K562 (cell line): ENCODE data around the gene SV2A. TPM values are rescaled to one million over a fixed set of nuclear protein-coding genes. Genes with fewer than 3 reads are reported as not detected.

Experiments
- FOXJ2 ChIP-seq: fragments of 200-800 bp; sonication (Bioruptor generic); IDR thresholded peaks from 2 replicates; pipeline ENCODE4 v1.6.1; 2016; ENCODE audit warnings: missing genetic modification characterization, missing compliant biosample characterization
- HDAC6 ChIP-seq: IDR thresholded peaks from 2 replicates; pipeline ENCODE4 v1.6.1; 2012; ENCODE audit warnings: low read depth, mild to moderate bottlenecking, control low read depth, inconsistent platforms, low read length, moderate library complexity
- HINFP ChIP-seq: fragments of 450-650 bp; conservative IDR thresholded peaks from 2 replicates; pipeline ENCODE4 v1.6.1; 2016; ENCODE audit warnings: missing genetic modification characterization, low read depth, mild to moderate bottlenecking, control low read depth, missing compliant biosample characterization
- SNRNP70 ChIP-seq: fragments of 200-400 bp; formaldehyde crosslinking; optimal IDR thresholded peaks from 2 replicates; pipeline ENCODE3; 2017; ENCODE audit warnings: low read depth, low read length
- TEAD2 ChIP-seq: fragments of 450-650 bp; IDR thresholded peaks from 2 replicates; pipeline ENCODE4 v1.6.1; 2016; ENCODE audit warnings: missing genetic modification characterization, control low read depth, missing compliant biosample characterization
- ZNF165 ChIP-seq: fragments of 250-450 bp; sonication (Bioruptor Pico); IDR thresholded peaks from 2 replicates; pipeline ENCODE4 v1.4.0; 2020; ENCODE audit warnings: borderline replicate concordance
- ZNF695 ChIP-seq: fragments of 450-650 bp; formaldehyde crosslinking; IDR thresholded peaks from 2 replicates; pipeline ENCODE4 v1.4.0; 2020; ENCODE audit warnings: mild to moderate bottlenecking, moderate library complexity
- polyA plus RNA-seq, 8 experiments: library from polyadenylated mRNA; depleted of rRNA in 4 of 8; stranded (reverse) in 5 of 8; unstranded in 3 of 8; fragments of >200 nt; fragmentation: Nextera tagmentation in 2 of 8; fragmentation: Illumina TruSeq in 1 of 8; extraction: Ambion mirVana in 2 of 8; extraction: Trizol in 1 of 8; gene quantifications; 2 replicates each; pipeline versions ENCODE4 v1.2.1 to v1.2.3, GENCODE V29; 2011 to 2014; ENCODE audit warnings: inconsistent platforms in 1 of 8, missing spikeins in 1 of 8
- total RNA-seq, 7 experiments: library from RNA; depleted of rRNA in 6 of 7; stranded (reverse); fragments of >200 nt in 6 of 7; fragmentation: Illumina TruSeq in 2 of 7; extraction: Trizol in 2 of 7; gene quantifications; 2 replicates each; pipeline versions ENCODE4 v1.2.1 to v1.2.3, GENCODE V29; 2011 to 2021; ENCODE audit warnings: low replicate concordance in 1 of 7
- TF ChIP-seq, protein P1 (sequence below), 2 experiments: fragments of 450-650 bp; IDR thresholded peaks; 2 replicates each; pipeline ENCODE4 v1.6.1; 2016; ENCODE audit warnings: mild to moderate bottlenecking in 2 of 2, borderline replicate concordance in 1 of 2, low read depth in 1 of 2, moderate library complexity in 1 of 2
- TF ChIP-seq, protein P2 (sequence below): fragments of 450-650 bp; IDR thresholded peaks from 2 replicates; pipeline ENCODE4 v1.6.1; 2017; ENCODE audit warnings: antibody characterized with exemption, mild to moderate bottlenecking

SV2A gene
- total and polyA plus RNA-seq, 9 of the 15 experiments (the other 6 are each of a cell fraction or from before 2014, with no cell fraction given): 0.07 to 0.22 (median 0.11) TPM; not detected in 1

DNA sequence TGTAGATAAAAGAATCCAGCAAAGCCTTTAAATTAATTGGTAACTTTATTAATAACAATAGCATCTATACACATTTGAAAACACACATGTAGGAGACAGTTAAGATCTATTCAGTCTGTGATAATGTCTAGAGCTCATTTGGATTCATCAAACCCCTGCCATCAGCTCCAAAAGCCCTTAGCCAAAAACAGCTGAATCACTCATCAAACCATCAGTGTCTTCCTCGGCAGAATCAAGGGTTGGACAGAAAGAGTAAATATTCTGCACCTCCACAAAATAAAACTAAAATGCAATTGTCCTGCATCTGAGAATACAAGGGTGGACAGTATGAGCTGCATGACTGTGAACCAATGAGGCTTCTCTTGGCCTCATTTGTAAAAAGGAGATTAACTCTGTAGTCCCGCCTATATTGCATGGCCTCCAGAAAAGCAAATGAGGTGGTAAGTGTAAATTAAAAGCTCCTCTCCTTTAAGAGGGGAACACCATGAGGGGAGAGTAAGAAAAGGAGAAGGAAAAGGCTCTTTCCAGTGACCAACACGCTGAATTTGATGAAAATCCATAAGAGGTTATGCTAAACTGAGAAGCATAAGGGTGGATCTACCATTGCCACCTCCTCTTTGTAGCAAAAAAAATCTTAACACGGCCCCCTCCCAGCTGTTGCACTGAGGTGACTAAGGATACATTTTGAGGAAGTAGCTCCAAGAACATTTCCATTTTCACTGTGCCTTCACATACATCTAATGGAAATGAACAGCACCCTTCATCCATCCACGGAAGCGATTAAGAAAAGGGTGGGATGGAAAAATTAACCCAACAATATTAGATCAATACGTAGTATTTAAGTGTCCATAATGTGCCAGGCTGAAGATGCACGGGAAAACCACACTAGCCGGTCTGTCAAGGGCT, 33.0 kb downstream of the SV2A start (continued):
- TF ChIP-seq, protein P1, sequence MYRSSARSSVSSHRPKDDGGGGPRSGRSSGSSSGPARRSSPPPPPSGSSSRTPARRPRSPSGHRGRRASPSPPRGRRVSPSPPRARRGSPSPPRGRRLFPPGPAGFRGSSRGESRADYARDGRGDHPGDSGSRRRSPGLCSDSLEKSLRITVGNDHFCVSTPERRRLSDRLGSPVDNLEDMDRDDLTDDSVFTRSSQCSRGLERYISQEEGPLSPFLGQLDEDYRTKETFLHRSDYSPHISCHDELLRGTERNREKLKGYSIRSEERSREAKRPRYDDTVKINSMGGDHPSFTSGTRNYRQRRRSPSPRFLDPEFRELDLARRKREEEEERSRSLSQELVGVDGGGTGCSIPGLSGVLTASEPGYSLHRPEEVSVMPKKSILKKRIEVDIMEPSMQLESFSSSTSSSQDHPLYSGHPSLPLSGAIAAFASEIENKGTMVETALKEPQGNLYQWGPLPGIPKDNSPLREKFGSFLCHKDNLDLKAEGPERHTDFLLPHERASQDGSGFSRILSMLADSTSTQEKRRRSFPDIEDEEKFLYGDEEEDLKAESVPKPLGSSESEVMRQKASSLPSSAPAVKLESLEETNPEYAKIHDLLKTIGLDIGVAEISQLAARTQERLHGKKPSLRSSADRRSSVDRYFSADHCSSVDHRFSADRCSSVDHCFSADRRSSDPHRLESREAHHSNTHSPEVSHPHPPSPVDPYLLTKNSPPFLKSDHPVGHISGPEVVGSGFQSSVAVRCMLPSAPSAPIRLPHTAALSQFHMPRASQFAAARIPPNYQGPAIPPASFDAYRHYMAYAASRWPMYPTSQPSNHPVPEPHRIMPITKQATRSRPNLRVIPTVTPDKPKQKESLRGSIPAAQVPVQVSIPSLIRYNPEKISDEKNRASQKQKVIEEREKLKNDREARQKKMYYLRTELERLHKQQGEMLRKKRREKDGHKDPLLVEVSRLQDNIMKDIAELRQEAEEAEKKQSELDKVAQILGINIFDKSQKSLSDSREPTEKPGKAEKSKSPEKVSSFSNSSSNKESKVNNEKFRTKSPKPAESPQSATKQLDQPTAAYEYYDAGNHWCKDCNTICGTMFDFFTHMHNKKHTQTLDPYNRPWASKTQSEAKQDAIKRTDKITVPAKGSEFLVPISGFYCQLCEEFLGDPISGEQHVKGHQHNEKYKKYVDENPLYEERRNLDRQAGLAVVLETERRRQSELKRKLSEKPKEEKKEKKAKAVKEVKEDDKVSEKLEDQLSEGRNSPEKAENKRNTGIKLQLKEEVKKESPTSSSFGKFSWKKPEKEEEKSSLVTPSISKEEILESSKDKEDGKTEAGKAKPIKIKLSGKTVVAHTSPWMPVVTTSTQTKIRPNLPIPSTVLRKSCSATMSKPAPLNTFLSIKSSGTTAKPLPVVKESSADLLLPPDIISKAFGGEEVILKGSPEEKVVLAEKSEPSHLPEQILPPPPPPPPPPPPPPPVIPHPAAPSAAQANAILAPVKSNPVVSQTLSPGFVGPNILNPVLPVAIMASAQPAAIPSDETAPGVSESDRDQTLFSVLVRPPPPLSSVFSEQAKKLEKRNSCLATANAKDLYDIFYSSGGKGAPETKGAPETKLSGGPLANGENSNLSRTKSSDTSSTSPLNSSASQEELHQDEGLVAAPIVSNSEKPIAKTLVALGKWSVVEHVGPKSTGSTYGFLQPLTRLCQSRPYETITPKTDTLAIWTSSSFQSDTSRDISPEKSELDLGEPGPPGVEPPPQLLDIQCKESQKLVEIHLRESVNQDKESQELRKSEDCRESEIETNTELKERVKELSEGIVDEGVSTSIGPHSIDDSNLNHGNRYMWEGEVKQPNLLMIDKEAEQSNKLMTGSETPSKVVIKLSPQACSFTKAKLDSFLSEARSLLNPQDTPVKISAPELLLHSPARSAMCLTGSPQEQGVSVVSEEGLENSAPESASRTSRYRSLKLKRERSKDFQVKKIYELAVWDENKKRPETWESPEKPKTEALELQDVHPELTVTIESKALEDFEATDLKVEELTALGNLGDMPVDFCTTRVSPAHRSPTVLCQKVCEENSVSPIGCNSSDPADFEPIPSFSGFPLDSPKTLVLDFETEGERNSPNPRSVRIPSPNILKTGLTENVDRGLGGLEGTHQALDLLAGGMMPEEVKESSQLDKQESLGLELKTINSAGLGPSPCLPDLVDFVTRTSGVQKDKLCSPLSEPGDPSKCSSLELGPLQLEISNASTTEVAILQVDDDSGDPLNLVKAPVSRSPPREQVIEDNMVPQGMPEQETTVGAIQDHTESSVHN (IDR thresholded peaks at IDR 0.05; ENCODE audit: borderline replicate concordance in 1 of 2, low read depth in 1 of 2): 0 out of 4 replicates have a peak, but pooled peaks of 1 of the 2 experiments have one; percentile 64
- TF ChIP-seq FOXJ2 (no peak), ZNF695 (CRISPR knock-in tag) (no peak), HDAC6 (no peak), TEAD2 (no peak), SNRNP70 (no peak), ZNF165 (CRISPR knock-in tag) (no peak), HINFP (no peak)
- TF ChIP-seq, protein P2, sequence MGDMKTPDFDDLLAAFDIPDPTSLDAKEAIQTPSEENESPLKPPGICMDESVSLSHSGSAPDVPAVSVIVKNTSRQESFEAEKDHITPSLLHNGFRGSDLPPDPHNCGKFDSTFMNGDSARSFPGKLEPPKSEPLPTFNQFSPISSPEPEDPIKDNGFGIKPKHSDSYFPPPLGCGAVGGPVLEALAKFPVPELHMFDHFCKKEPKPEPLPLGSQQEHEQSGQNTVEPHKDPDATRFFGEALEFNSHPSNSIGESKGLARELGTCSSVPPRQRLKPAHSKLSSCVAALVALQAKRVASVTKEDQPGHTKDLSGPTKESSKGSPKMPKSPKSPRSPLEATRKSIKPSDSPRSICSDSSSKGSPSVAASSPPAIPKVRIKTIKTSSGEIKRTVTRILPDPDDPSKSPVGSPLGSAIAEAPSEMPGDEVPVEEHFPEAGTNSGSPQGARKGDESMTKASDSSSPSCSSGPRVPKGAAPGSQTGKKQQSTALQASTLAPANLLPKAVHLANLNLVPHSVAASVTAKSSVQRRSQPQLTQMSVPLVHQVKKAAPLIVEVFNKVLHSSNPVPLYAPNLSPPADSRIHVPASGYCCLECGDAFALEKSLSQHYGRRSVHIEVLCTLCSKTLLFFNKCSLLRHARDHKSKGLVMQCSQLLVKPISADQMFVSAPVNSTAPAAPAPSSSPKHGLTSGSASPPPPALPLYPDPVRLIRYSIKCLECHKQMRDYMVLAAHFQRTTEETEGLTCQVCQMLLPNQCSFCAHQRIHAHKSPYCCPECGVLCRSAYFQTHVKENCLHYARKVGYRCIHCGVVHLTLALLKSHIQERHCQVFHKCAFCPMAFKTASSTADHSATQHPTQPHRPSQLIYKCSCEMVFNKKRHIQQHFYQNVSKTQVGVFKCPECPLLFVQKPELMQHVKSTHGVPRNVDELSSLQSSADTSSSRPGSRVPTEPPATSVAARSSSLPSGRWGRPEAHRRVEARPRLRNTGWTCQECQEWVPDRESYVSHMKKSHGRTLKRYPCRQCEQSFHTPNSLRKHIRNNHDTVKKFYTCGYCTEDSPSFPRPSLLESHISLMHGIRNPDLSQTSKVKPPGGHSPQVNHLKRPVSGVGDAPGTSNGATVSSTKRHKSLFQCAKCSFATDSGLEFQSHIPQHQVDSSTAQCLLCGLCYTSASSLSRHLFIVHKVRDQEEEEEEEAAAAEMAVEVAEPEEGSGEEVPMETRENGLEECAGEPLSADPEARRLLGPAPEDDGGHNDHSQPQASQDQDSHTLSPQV: no peak
